HepG2 (cell line): ENCODE measurements around the gene DEPDC1. TPM values are rescaled to one million over a fixed set of nuclear protein-coding genes. Genes with fewer than 3 reads are reported as not detected.

ENCODE experiments used
- DZIP1 ChIP-seq: sonication (generic); formaldehyde crosslinking; IDR thresholded peaks from 2 replicates; pipeline ENCODE4 v1.5.0; 2020; ENCODE audit warnings: mild to moderate bottlenecking, missing genetic modification reagents
- FLYWCH1 ChIP-seq: sonication (generic); formaldehyde crosslinking; IDR thresholded peaks from 2 replicates; pipeline ENCODE4 v1.8.1; 2023; ENCODE audit warnings: mild to moderate bottlenecking, missing genetic modification reagents
- HMG20B ChIP-seq: conservative IDR thresholded peaks from 2 replicates; pipeline ENCODE4 v1.6.1; 2016; ENCODE audit warnings: missing genetic modification reagents, missing compliant biosample characterization
- HNF4A ChIP-seq: sonication (generic); formaldehyde crosslinking; IDR thresholded peaks from 2 replicates; pipeline ENCODE4 v1.4.0; 2020; ENCODE audit warnings: missing genetic modification reagents
- IRF2 ChIP-seq: IDR thresholded peaks from 2 replicates; pipeline ENCODE4 v1.6.1; 2018; ENCODE audit warnings: missing genetic modification reagents, missing compliant biosample characterization
- KLF12 ChIP-seq: sonication (generic); formaldehyde crosslinking; IDR thresholded peaks from 2 replicates; pipeline ENCODE4 v1.4.0; 2020; ENCODE audit warnings: missing genetic modification reagents, borderline replicate concordance
- MXI1 ChIP-seq: IDR thresholded peaks from 3 replicates; pipeline ENCODE4 v1.6.1; 2012; ENCODE audit warnings: low read depth, low read length, inconsistent platforms, borderline replicate concordance
- POGZ ChIP-seq: sonication (generic); formaldehyde crosslinking; IDR thresholded peaks from 2 replicates; pipeline ENCODE4 v1.4.0; 2020; ENCODE audit warnings: mild to moderate bottlenecking, missing genetic modification reagents
- SIN3A ChIP-seq: IDR thresholded peaks from 2 replicates; pipeline ENCODE4 v1.6.1; 2011; ENCODE audit warnings: low read depth, mild to moderate bottlenecking, control low read depth, low read length, borderline replicate concordance
- TAF15 ChIP-seq: fragments of 200-400 bp; formaldehyde crosslinking; IDR thresholded peaks from one replicate; pipeline ENCODE4 v1.6.1; 2018; ENCODE audit warnings: mild to moderate bottlenecking, low read depth, low read length; ENCODE audit not compliant: poor library complexity, severe bottlenecking
- THAP8 ChIP-seq: sonication (generic); formaldehyde crosslinking; IDR thresholded peaks from 2 replicates; pipeline ENCODE4 v1.5.1; 2020; ENCODE audit warnings: missing genetic modification reagents, mild to moderate bottlenecking, borderline replicate concordance
- U2AF2 ChIP-seq: fragments of 200-400 bp; formaldehyde crosslinking; IDR thresholded peaks from 2 replicates; pipeline ENCODE4 v1.6.1; 2017; ENCODE audit warnings: low read depth, mild to moderate bottlenecking, low read length
- ZMYM2 ChIP-seq: sonication (generic); formaldehyde crosslinking; IDR thresholded peaks from 2 replicates; pipeline ENCODE4 v1.8.0; 2022; ENCODE audit warnings: mild to moderate bottlenecking, missing genetic modification reagents
- ZNF333 ChIP-seq: sonication (generic); formaldehyde crosslinking; IDR thresholded peaks from 2 replicates; pipeline ENCODE4 v1.4.0; 2020; ENCODE audit warnings: mild to moderate bottlenecking, missing genetic modification reagents, borderline replicate concordance
- ZNF484 ChIP-seq: sonication (generic); formaldehyde crosslinking; IDR thresholded peaks from 2 replicates; pipeline ENCODE4 v1.5.1; 2020; ENCODE audit warnings: mild to moderate bottlenecking, low read depth, missing genetic modification reagents, borderline replicate concordance
- polyA plus RNA-seq, 8 experiments: library from polyadenylated mRNA; depleted of rRNA in 3 of 8; stranded (reverse) in 7 of 8; unstranded in 1 of 8; fragments of >200 nt; fragmentation: Illumina TruSeq in 4 of 8; extraction: Trizol in 4 of 8; gene quantifications; 2 replicates each; pipeline versions ENCODE4 v1.2.1 to v1.2.3, GENCODE V29; 2011 to 2016; ENCODE audit warnings: low read depth in 4 of 8, missing spikeins in 1 of 8, mixed read lengths in 1 of 8; ENCODE audit not compliant: insufficient read depth in 1 of 8
- total RNA-seq, 5 experiments: library from RNA; depleted of rRNA; stranded (reverse); fragments of >200 nt; fragmentation: Illumina TruSeq; extraction: Trizol; gene quantifications; 2 replicates each; pipeline ENCODE4 v1.2.3, GENCODE V29; 2016; ENCODE audit warnings: low read depth in 1 of 5
- TF ChIP-seq, protein P1 (sequence below): sonication (generic); formaldehyde crosslinking; IDR thresholded peaks from 2 replicates; pipeline ENCODE4 v1.5.0; 2020; ENCODE audit warnings: mild to moderate bottlenecking, missing genetic modification reagents, borderline replicate concordance
- TF ChIP-seq, protein P2 (sequence below): sonication (generic); formaldehyde crosslinking; IDR thresholded peaks from 2 replicates; pipeline ENCODE4 v1.4.0; 2020; ENCODE audit warnings: mild to moderate bottlenecking, missing genetic modification reagents, borderline replicate concordance
- TF ChIP-seq, protein P3 (sequence below): sonication (generic); formaldehyde crosslinking; IDR thresholded peaks from 2 replicates; pipeline ENCODE4 v1.5.0; 2020; ENCODE audit warnings: mild to moderate bottlenecking, missing genetic modification reagents

Gene DEPDC1
- total and polyA plus RNA-seq, 2 of the 13 experiments (the other 11 are each of a cell fraction or from before 2014, with no cell fraction given): 7.0 to 20.2 TPM

GRCh38 chr1:68496680-68497357 lies at the start of gene DEPDC1 (continued):
- no peak for TF ChIP-seq TAF15
- no peak for TF ChIP-seq ZNF333 (CRISPR knock-in tag)
- TF ChIP-seq, protein P1, sequence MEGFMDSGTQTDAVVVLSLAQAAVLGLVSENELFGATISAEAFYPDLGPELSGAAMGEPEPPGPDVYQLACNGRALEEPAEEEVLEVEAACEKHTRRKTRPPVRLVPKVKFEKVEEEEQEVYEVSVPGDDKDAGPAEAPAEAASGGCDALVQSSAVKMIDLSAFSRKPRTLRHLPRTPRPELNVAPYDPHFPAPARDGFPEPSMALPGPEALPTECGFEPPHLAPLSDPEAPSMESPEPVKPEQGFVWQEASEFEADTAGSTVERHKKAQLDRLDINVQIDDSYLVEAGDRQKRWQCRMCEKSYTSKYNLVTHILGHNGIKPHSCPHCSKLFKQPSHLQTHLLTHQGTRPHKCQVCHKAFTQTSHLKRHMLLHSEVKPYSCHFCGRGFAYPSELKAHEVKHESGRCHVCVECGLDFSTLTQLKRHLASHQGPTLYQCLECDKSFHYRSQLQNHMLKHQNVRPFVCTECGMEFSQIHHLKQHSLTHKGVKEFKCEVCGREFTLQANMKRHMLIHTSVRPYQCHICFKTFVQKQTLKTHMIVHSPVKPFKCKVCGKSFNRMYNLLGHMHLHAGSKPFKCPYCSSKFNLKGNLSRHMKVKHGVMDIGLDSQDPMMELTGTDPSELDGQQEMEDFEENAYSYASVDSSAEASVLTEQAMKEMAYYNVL (CRISPR knock-in tag): no peak
- no peak for TF ChIP-seq THAP8 (CRISPR knock-in tag)
- TF ChIP-seq HNF4A (CRISPR knock-in tag): no peak
- TF ChIP-seq U2AF2: no peak
- no peak for TF ChIP-seq DZIP1 (CRISPR knock-in tag)
- TF ChIP-seq, protein P2, sequence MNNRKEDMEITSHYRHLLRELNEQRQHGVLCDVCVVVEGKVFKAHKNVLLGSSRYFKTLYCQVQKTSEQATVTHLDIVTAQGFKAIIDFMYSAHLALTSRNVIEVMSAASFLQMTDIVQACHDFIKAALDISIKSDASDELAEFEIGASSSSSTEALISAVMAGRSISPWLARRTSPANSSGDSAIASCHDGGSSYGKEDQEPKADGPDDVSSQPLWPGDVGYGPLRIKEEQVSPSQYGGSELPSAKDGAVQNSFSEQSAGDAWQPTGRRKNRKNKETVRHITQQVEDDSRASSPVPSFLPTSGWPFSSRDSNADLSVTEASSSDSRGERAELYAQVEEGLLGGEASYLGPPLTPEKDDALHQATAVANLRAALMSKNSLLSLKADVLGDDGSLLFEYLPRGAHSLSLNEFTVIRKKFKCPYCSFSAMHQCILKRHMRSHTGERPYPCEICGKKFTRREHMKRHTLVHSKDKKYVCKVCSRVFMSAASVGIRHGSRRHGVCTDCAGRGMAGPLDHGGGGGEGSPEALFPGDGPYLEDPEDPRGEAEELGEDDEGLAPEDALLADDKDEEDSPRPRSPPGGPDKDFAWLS (CRISPR knock-in tag): no peak
- TF ChIP-seq ZMYM2: no peak
- TF ChIP-seq, protein P3, sequence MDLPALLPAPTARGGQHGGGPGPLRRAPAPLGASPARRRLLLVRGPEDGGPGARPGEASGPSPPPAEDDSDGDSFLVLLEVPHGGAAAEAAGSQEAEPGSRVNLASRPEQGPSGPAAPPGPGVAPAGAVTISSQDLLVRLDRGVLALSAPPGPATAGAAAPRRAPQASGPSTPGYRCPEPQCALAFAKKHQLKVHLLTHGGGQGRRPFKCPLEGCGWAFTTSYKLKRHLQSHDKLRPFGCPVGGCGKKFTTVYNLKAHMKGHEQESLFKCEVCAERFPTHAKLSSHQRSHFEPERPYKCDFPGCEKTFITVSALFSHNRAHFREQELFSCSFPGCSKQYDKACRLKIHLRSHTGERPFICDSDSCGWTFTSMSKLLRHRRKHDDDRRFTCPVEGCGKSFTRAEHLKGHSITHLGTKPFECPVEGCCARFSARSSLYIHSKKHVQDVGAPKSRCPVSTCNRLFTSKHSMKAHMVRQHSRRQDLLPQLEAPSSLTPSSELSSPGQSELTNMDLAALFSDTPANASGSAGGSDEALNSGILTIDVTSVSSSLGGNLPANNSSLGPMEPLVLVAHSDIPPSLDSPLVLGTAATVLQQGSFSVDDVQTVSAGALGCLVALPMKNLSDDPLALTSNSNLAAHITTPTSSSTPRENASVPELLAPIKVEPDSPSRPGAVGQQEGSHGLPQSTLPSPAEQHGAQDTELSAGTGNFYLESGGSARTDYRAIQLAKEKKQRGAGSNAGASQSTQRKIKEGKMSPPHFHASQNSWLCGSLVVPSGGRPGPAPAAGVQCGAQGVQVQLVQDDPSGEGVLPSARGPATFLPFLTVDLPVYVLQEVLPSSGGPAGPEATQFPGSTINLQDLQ (CRISPR knock-in tag): no peak
- peak; percentile 97 for TF ChIP-seq MXI1
- peak; percentile 51; the same call in 1 of the 2 replicates for TF ChIP-seq FLYWCH1 (CRISPR knock-in tag)
- TF ChIP-seq HMG20B (CRISPR knock-in tag): no peak
- peak; percentile 98 for TF ChIP-seq SIN3A
- peak; percentile 99 for TF ChIP-seq POGZ (CRISPR knock-in tag)
- no peak for TF ChIP-seq IRF2
- TF ChIP-seq ZNF484 (CRISPR knock-in tag): no peak
- no peak for TF ChIP-seq KLF12 (CRISPR knock-in tag)
